Stimulated activated CD4-positive, alpha-beta T cell treated with anti-CD3 and anti-CD28 coated beads, Interleukin-1b, Interleukin-23, amount 100 ng/mL, for 24 hours (primary cell): ENCODE data around the gene ZSCAN21.
A peak's percentile ranks its signal among the peaks of the same experiment; 100 is the strongest.

Experiments
- DNase-seq, 4 experiments: peaks; one replicate each; pipeline ENCODE4 v3.0.0-alpha.2; 2020; ENCODE audit warnings: low read depth in 4 of 4, low spot score in 1 of 4

ZSCAN21 gene

GRCh38 chr7:100074841-100075240, 25.3 kb downstream of the ZSCAN21 start:
- no peak for DNase-seq

GRCh38 chr7:100075418-100075817, 25.8 kb downstream of the ZSCAN21 start:
- DNase-seq, result no peak

- no peak for DNase-seq
Measured at GRCh38 chr7:100077205-100077604, 27.6 kb downstream of the ZSCAN21 start.

- DNase-seq, result no peak
Measured at GRCh38 chr7:100079024-100079560, 29.5 kb downstream of the ZSCAN21 start.

GRCh38 chr7:100080907-100081534, 31.4 kb downstream of the ZSCAN21 start:
- no peak for DNase-seq

GRCh38 chr7:100081535-100082102, 32.0 kb downstream of the ZSCAN21 start, which contains the start of gene ZNF3:
Gene ZNF3, minus strand, starts transcription at chr7:100081723. Its CDS starts 4,366 bp downstream, at chr7:100077357.
- DNase-seq, result peak; percentile 92 to 97 (median 94)

GRCh38 chr7:100082978-100083377, 33.4 kb downstream of the ZSCAN21 start:
- no peak for DNase-seq

- DNase-seq, result no peak
Measured at GRCh38 chr7:100085515-100085914, 35.9 kb downstream of the ZSCAN21 start.

- no peak for DNase-seq
Measured at GRCh38 chr7:100087055-100087750, 37.6 kb downstream of the ZSCAN21 start.

- DNase-seq, result no peak
Measured at GRCh38 chr7:100088095-100088620, 38.6 kb downstream of the ZSCAN21 start.

GRCh38 chr7:100088621-100089457, 39.3 kb downstream of the ZSCAN21 start, which contains the start of gene COPS6:
Gene COPS6, plus strand, starts transcription at chr7:100088969. Its CDS starts 22 bp downstream, at chr7:100088991.
- DNase-seq, result peak; percentile 82 to 88 (median 84)

- DNase-seq, result no peak
Measured at GRCh38 chr7:100089458-100090196, 40.1 kb downstream of the ZSCAN21 start.

GRCh38 chr7:100090527-100091410, 41.2 kb downstream of the ZSCAN21 start:
- no peak for DNase-seq

GRCh38 chr7:100091411-100092181, 42.0 kb downstream of the ZSCAN21 start:
- DNase-seq, result peak in 1 of 4 experiments; percentile 9

GRCh38 chr7:100093054-100093453, 43.5 kb downstream of the ZSCAN21 start:
- no peak for DNase-seq

- no peak for DNase-seq
Measured at GRCh38 chr7:100093498-100093897, 43.9 kb downstream of the ZSCAN21 start.

- DNase-seq, result no peak
Measured at GRCh38 chr7:100093925-100094486, 44.4 kb downstream of the ZSCAN21 start.

GRCh38 chr7:100095289-100095688, 45.7 kb downstream of the ZSCAN21 start:
- no peak for DNase-seq
